HL-60 (cell line): ENCODE results near the gene MAPK6.

Experiments used
- CTCF ChIP-seq: IDR thresholded peaks from one replicate; pipeline ENCODE4 v1.5.1; 2011; ENCODE audit warnings: low read length, control low read depth, inconsistent platforms; ENCODE audit not compliant: insufficient read depth
- POLR2AphosphoS5 ChIP-seq: IDR thresholded peaks from 2 replicates; pipeline ENCODE4 v1.6.1; 2012; ENCODE audit warnings: low read depth
- REST ChIP-seq: IDR thresholded peaks from 2 replicates; pipeline ENCODE4 v1.6.1; 2012; ENCODE audit warnings: low read depth; ENCODE audit not compliant: insufficient replicate concordance

- TF ChIP-seq CTCF (no peak), REST (no peak), POLR2AphosphoS5 (no peak)
Observed at GRCh38 chr15:52006702-52007340, 12.2 kb upstream of the MAPK6 start.
